HG03469 (cell line): ENCODE results near the gene MUC4.
"Not testable (repeated sequence)": the region's sequence is repeated elsewhere in the genome, so short reads cannot be mapped to it uniquely, and the experiment has no call there.

ENCODE experiments used
- ATAC-seq: cut with Tn5 transposase; IDR thresholded peaks from one replicate; pipeline ENCODE4 v1.9.1; 2021; ENCODE audit warnings: mild to moderate bottlenecking, moderate library complexity, moderate number of reproducible peaks; ENCODE audit not compliant: unreplicated experiment

Gene MUC4

DNA sequence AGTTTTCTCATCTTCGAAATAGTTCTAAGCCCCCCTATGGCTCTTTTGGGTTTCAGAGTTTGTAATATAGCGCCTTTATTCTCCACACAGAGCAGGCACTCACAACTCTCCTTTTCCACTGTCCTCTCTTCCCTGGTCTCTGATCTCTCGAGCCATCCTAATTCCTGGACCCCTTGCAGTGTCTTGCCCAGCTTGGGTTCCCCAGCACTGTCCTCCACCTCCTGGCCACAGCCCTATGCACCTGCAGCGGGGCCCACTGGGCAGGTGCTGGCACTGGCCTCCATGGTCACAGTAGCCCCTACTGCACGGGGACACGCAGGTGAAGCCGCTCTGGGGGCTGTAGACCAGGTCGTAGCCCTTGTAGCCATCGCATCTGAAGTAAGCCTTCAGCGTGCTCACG is 63.1 kb downstream of the MUC4 start:
- no peak for ATAC-seq

DNA sequence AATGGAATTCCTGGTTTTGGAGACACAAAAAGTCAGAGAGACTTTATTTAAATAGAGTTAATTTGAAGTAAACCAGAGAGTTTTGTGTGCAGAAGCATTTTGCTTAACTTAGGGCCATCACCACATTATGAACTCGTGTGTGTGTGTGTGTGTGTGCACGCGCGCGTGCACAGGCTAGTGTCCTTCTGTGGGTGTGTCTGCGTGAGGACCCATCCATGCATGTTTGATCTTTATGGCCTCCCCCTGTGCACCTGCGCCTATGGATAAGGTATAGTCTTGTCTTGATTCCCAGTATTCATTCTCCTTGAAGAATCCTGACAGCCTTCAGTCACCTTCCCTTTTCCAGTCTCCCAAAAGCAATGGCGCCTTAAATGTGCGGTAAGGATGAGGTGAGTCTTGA is 65.0 kb downstream of the MUC4 start:
- no peak for ATAC-seq

DNA sequence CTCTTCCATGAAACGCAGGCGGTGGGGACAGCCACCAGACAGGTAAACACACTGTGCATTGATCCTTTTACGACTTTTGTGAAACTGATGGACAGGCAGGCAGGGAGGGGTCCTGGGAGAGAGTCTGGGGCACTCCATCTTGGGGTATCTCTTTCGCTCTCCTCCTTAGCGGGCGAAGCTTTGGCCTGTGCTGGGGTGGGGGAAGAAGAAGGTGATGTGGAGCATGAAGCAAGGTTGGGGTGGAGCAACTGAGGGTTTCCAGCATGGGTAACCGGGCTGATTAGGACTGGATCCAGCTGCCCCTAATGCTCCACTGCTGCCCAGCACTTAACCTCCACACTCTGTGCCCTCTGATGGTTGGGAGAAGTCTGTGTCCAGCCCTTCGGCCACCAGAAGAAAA is 65.4 kb downstream of the MUC4 start:
- no peak for ATAC-seq

DNA sequence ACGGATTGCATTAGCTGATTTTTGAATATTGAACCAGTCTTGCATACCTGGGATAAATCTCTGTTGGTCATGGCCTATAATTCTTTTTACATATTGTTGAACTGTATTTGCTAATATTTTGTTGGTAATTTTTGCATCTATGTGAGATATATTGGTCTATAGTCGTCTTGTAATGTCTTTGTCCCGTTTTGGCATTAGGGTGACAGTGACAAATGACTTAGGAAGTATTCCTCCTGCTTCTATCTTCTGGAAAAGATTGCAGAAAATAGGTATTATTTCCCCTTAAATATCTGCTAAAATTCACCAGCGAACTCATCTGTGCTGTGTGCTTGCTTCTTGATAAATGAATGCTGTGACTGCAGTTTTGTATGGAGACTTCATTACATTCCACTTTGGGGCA is 67.3 kb downstream of the MUC4 start:
- no peak for ATAC-seq

DNA sequence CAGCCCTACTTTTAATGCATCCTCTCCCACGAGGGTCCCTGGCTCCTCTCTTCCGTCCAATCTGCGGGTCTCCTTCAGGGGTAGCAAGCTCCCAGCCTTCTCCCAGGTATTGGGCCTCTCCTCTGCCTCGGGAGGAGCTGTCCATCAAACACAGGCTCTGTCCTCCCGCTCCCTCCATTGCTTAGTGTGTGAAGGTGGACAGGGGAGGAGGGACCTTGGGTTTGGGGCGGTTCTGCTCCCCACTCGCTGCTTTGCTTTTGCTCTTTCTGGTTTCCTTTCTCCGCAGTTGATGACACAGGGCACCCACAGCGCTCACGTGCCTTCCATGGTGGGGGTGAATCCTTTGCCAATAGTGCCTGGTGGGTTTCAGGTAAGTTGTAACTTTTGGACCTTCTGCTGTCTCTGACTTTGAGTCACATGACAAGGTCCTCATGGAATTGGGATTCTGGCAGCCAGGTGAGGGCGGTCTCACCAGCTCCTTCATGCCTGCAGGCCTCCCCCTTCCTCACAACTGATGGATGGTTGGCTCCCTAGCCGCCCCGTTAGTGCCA is 72.1 kb downstream of the MUC4 start:
- ATAC-seq: no peak

DNA sequence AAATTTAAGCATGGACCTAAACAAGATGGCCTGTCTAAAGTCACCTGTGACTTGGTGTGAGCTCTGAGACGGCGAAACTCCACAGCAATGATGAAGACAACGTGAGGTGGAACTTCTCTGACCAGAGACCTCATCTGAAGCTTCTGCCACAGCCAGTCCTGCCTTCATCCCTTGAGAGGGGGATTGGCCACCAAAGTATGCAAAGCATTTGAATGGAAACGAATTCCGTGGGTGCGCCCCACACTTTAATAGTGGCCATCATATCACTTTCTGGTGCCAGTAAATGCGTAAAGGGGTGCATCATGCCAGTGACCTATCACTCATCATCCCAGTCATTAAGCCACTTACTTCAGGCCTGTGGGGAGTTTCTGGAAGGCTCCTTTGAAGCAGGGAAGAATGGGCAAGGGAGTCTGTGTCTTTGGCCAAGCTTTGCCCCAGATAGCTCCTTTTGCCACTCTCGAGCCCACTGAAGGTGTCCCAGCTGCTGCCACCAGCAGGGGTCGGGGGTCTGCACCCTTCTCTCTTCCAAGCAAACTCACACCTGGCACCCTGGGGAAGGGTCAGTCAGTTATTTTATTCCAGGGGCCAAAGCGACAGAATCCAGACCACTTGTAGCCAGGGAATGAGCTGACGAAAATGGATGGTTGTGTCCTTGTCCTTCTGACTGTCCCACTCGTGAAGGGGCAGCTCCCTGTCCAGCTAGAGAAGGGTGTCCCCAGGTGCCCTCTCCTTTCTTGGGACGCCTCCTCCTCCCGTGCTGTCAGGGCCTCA is 73.3 kb downstream of the MUC4 start:
- no peak for ATAC-seq

DNA sequence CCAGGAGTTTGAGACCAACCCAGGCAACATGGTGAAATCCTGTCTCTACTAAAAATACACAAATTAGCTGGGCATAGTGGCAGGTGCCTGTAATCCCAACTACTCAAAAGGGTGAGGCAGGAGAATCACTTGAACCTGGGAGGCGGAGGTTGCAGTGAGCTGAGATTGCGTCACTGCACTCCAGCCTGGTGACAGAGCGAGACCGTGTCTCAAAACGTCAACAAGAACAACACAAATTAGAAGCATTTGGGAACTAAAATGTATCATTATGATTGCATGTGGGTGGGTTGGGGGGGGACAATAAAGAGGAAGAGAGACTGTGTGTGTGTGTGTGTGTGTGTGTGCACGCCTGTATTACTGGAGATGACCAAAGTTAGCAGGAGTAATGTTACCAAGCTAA is 73.9 kb downstream of the MUC4 start:
- not testable (repeated sequence) for ATAC-seq

DNA sequence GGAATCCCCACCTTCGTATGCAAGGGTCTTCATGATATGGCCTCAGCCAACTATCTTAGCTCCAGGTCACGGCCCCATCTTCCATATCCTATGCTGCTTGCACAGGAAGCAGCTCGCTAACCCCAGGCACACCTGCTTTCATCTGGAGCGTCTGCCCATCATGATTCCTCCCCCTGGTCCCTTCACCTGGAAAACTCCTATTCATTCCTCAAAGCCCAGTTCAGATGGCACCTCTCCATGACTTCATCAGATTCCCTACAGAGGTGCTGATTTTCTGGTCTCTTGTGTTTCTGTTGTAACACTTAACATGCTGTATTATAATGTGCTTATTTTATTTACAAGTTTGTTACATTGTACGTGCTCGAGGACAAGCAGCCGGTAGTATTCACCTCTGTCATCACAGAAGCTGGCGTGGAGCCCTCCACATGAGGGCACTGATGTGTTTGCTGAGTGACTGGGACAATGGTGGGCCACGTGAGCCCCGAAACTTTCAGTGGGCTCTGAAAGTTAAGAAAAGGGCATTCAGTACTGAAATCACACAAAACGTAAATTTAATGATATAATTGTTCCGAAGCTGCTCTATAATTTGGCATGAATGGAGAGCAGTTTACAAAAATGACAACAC is 74.8 kb downstream of the MUC4 start:
- no peak for ATAC-seq

DNA sequence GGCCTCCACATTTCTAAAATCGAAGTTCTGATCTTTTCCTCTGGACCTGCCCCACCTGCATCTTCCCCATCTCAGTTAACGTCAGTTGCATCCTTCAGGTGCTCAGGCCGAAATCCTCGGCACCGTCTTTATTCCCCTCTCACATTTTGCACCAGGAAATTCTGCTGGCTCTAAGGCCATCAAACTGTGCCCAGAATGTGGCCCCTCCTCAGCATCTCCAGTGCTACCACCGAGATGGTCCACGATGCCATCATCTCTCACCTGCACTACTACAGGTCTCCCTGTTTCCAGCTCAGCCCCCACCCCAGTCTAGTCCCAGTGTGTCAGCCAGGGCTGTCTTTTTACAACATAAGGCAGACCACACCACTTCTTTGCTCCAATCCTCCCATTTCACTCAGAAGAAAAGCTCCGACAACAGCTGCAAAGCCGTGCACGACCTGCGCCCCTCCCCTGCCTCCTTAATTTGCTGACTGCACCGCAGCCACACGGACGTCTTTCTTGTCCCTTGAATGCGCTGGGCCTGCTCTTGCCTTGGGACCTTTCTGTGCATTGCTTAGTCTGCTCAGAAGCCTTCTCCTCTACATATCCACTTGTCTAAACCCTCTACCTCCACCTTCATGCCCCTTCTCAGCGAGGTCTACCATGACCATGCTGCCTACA is 76.6 kb downstream of the MUC4 start:
- no peak for ATAC-seq

DNA sequence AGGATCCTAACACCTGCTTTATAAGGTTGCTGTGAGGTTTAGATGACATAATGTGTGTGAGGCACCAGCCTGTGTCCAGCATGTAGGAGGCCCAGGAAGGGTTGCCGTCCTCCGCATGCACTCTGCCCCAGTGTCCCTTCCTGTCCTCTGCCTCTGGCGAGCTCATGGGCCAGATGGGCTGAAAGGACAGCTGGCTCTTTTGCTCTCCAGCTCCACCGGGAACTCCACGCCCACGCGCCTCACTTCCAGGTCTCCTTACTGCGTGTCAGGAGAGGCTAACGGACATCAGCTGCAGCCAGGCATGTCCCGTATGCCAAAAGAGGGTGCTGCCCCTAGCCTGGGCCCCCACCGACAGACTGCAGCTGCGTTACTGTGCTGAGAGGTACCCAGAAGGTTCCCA is 78.8 kb downstream of the MUC4 start:
- ATAC-seq: no peak

DNA sequence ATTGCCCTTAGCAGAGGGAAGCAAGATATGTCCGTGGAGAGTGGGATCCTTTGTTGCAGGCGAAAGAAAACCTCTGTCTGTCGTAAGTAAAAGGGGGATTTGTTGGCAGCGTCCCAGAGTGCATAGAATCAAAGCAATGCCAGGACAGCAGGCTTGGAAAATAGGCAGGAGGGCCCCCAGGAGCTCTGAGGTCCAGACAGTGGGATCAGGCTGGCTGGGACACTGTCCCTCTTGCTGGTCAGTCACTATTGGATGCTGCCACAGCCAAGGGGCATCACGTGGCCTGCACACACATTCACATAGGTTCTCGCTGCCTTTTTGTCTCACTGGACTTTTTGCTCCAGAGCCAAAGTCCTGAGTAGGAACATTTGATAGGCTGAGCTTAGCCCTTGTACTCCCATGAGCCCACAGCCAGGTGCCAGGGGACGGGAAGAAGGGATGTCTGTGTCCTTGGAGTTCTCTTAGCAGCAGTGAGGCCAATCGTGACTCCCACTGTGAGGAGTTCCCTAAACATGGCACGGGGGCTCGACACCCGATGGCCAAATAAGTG is 80.3 kb downstream of the MUC4 start:
- ATAC-seq: no peak

DNA sequence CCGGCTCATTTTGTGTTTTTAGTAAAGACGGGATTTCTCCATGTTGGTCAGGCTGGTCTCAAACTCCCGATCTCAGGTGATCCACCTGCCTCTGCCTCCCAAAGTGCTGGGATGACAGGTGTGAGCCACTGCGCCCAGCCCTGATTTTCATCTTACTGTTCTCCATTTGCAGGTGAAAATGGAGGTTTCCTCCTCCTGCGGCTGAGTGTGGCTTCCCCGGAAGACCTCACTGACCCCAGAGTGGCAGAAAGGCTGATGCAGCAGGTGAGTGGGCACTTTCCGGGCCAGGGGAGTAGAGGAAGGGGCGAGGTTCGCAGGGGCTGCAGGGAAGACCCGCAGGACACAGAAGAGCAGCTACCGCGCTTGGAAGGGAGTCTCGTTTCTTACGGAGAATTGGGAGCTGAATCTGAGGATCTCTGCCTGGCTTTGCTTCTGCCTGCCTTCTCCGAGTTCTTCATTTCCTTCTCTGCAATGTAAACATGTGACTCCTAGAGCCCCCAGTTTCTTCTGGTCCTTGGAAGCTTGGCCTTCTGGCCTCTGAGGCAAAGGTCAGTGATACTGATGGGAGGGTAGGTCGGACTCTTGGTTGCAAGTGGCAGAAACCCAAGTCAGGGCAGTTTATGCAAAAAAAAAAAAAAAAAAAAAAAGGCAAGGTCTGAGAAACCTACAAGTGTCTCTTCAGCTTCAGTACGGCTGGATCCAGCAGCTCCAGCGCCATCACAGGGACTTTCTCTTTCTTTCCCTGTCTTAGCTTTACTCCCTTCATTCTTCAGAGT is 82.1 kb downstream of the MUC4 start:
- ATAC-seq: no peak

DNA sequence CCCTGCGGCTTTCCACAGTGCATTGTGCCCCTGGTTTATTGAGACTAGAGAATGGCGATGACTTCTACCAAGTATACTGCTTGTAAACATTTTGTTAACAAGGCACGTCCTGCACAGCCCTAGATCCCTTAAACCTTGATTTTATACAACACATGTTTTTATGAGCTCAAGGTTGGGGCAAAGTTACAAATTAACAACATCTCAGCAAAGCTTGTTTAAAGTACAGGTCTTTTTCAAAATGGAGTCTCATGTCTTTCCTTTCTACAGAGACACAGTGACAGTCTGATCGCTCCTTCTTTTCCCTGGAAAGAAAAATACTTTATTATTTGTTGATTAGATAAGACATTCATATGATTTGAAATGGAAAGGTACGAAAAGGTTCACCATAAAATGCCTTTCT is 82.9 kb downstream of the MUC4 start:
- not testable (repeated sequence) for ATAC-seq

DNA sequence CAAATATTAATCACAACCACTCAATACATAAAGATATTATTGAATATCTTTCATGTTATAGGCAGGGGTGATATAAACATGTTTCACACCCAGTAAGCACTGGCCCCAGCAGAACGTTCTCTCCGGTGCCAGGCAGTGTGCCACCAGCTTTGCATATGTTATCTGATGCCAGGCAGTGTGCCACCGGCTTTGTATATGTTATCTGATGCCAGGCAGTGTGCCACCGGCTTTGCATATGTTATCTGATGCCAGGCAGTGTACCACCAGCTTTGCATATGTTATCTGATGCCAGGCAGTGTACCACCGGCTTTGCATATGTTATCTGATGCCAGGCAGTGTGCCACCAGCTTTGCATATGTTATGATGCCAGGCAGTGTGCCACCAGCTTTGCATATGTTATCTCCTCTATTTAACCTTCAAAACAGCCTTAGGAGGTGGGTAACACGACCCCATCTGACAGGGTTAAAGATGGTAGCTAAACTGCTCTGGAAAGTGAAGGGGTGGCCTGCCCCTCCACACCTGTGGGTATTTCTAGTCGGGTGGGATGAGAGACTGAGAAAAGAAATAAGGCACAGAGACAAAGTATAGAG is 84.0 kb downstream of the MUC4 start:
- no peak for ATAC-seq

DNA sequence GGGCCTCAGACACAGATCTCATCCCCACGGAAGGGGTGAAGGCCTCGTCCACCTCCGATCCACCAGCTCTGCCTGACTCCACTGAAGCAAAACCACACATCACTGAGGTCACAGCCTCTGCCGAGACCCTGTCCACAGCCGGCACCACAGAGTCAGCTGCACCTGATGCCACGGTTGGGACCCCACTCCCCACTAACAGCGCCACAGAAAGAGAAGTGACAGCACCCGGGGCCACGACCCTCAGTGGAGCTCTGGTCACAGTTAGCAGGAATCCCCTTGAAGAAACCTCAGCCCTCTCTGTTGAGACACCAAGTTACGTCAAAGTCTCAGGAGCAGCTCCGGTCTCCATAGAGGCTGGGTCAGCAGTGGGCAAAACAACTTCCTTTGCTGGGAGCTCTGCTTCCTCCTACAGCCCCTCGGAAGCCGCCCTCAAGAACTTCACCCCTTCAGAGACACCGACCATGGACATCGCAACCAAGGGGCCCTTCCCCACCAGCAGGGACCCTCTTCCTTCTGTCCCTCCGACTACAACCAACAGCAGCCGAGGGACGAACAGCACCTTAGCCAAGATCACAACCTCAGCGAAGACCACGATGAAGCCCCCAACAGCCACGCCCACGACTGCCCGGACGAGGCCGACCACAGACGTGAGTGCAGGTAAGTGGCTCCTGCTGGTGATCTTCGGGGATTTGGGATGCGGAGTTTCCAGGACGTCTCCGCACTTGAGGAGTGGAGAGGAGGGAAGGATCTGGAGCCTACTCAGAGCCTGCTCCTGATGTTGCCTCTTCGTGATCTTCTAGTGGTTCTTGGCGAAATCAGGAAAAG is 85.6 kb downstream of the MUC4 start:
- ATAC-seq: not testable (repeated sequence)

DNA sequence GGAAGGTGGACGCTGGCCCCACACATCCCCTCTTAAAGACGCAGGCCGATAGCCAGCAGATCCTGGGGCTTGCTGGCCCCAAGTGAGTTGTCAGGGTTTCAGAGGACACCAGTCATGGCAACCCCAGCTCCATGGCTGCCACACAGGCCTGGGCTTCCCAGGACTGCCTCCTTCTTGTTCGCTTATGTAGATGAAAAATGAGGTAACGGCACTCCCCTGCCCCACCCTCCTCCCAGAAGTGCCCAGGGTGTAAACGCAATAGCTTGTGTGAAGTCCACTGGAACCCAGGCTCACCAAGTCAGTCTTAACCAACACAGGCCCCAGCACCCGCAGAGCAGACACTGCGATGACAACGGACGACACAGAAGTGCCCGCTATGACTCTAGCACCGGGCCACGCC is 87.4 kb downstream of the MUC4 start:
- ATAC-seq: not testable (repeated sequence)

DNA sequence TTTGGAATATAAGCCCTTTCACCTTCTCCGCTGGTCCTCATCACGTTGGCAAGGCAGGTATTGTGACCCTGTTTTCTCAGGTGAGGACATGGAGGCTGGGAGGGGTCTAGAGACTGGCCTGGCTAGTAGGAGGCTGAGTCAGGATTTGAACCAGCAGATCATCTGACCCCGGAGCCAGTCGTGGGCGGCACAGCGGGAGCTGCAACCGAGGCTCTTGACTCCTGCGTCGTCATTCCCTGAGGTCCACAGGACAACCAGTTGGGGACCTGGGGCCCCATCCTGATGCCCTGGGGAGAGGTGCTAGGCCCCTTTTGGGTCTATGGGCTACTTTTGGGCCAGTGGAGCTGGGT is 88.8 kb downstream of the MUC4 start:
- ATAC-seq: not testable (repeated sequence)

DNA sequence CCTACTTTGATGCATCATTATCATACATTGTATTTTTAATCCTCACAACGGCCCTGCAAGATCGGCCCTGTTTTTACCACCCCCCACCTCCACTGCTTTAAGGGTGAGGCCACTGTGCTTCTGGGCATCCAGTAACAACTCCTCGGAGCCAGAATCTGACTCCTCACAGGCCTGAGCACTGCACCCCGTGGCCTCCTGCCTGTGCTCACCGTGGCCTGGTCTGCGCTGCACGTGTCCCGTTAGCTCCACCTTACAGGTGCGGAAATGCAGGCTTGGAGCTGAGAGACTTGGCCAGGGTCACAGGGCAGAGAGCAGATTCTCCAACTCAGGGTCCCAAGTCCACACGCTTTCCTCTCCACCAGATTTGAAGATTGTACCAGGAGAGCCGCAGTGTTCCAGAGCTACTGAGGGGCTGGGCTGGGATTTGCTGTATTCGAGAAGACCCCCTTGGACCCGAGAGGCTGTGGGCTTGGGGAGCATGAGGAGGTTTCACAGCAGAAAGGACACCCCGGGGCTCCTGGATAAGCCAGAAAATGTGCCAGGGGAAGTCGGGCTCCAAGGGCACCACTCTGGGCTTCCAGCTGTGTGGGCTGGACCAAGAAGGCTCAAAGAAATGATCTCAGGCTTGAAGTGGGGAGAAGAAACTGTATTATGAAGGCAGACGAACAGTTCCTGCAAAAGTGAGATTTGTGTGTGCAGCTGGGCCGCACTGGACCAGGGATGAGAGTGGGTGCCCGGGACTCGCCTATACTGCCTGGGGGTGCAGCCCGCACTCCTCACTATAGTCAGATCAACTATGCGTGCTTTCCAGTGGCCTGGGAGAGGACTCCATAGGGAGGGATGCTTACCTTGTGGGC is 89.4 kb downstream of the MUC4 start:
- ATAC-seq: not testable (repeated sequence)
